ENCODE data around the gene ST7.

DNA sequence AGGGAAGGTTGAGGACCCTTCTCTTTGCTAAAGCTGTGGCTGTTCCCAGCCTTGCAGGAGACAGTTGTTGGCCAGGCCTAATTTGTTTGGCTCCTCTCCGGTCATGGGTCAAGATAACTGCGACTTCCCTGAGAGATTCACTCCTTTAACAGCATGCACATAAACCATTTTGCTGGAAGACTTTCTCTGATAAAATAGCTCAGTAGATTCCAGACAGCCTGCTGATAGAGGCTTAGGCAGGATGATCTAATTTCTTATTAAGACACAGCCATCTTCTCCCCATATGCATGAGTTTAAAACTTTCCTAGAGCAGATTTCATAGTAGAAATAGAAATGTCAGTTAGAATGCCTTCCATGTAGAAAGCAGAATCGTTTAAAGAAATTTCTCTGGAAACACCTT is 187.6 kb downstream of the ST7 start:
- TF ChIP-seq, protein P1, sequence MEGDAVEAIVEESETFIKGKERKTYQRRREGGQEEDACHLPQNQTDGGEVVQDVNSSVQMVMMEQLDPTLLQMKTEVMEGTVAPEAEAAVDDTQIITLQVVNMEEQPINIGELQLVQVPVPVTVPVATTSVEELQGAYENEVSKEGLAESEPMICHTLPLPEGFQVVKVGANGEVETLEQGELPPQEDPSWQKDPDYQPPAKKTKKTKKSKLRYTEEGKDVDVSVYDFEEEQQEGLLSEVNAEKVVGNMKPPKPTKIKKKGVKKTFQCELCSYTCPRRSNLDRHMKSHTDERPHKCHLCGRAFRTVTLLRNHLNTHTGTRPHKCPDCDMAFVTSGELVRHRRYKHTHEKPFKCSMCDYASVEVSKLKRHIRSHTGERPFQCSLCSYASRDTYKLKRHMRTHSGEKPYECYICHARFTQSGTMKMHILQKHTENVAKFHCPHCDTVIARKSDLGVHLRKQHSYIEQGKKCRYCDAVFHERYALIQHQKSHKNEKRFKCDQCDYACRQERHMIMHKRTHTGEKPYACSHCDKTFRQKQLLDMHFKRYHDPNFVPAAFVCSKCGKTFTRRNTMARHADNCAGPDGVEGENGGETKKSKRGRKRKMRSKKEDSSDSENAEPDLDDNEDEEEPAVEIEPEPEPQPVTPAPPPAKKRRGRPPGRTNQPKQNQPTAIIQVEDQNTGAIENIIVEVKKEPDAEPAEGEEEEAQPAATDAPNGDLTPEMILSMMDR (IDR thresholded peaks at IDR 0.05; ENCODE audit: insufficient read depth, low read depth, low read length), result no peak
- TF ChIP-seq EZH2 (IDR thresholded peaks at IDR 0.05; ENCODE audit: insufficient read depth, low read length), result no peak
